Trophoblast cell (in vitro differentiated cells and primary cell): Measurements from ENCODE around the gene ZNF416.

Source experiments
- DNase-seq, 2 donors: peaks; one replicate each; pipeline ENCODE4 v3.0.0-alpha.2; 2016
- H2AFZ ChIP-seq: 2 replicates; pipeline ENCODE4 v1.6.1; 2013; ENCODE audit warnings: low read length, moderate library complexity, mild to moderate bottlenecking; ENCODE audit not compliant: insufficient read depth, poor library complexity
- H2AK5ac ChIP-seq: 2 replicates; pipeline ENCODE4 v1.6.1; 2013; ENCODE audit warnings: mild to moderate bottlenecking, low read length
- H2BK120ac ChIP-seq: 2 replicates; pipeline ENCODE4 v1.6.1; 2013; ENCODE audit warnings: low read length, mild to moderate bottlenecking, moderate library complexity; ENCODE audit not compliant: insufficient read depth, poor library complexity
- H2BK12ac ChIP-seq: 2 replicates; pipeline ENCODE4 v1.6.1; 2013; ENCODE audit warnings: mild to moderate bottlenecking, low read length, moderate library complexity
- H2BK5ac ChIP-seq: 2 replicates; pipeline ENCODE4 v1.6.1; 2013; ENCODE audit warnings: low read length, low read depth, moderate library complexity, mild to moderate bottlenecking; ENCODE audit not compliant: poor library complexity
- H3K14ac ChIP-seq: 2 replicates; pipeline ENCODE4 v1.6.1; 2013; ENCODE audit warnings: mild to moderate bottlenecking, low read length
- H3K18ac ChIP-seq: 2 replicates; pipeline ENCODE4 v1.6.1; 2013; ENCODE audit warnings: mild to moderate bottlenecking, low read length
- H3K23ac ChIP-seq: 2 replicates; pipeline ENCODE4 v1.6.1; 2013; ENCODE audit warnings: low read length
- H3K27ac ChIP-seq: 2 replicates; pipeline ENCODE4 v1.5.1; 2013; ENCODE audit warnings: low read depth, mild to moderate bottlenecking, inconsistent platforms, low read length, moderate library complexity
- H3K27me3 ChIP-seq: 2 replicates; pipeline ENCODE4 v1.6.1; 2013; ENCODE audit warnings: inconsistent platforms, mild to moderate bottlenecking, low read length, moderate library complexity; ENCODE audit not compliant: insufficient read depth
- H3K36me3 ChIP-seq, 2 experiments: 1 replicate in 1 of 2; 2 replicates in 1 of 2; pipeline ENCODE4 v1.6.1; 2013; ENCODE audit warnings: low read length in 2 of 2, mild to moderate bottlenecking in 2 of 2, moderate library complexity in 1 of 2; ENCODE audit not compliant: insufficient read depth in 2 of 2, control insufficient read depth in 1 of 2
- H3K4ac ChIP-seq: 2 replicates; pipeline ENCODE4 v1.6.1; 2013; ENCODE audit warnings: low read depth, mild to moderate bottlenecking, low read length, moderate library complexity
- H3K4me1 ChIP-seq, 2 experiments: 1 replicate in 1 of 2; 2 replicates in 1 of 2; pipeline ENCODE4 v1.6.1; 2013; ENCODE audit warnings: low read length in 2 of 2, mild to moderate bottlenecking in 2 of 2, moderate library complexity in 1 of 2; ENCODE audit not compliant: insufficient read depth in 2 of 2, control insufficient read depth in 1 of 2
- H3K4me2 ChIP-seq: 2 replicates; pipeline ENCODE4 v1.6.1; 2013; ENCODE audit warnings: inconsistent platforms, mild to moderate bottlenecking, low read length, moderate library complexity
- H3K4me3 ChIP-seq: 2 replicates; pipeline ENCODE4 v1.5.1; 2013; ENCODE audit warnings: mild to moderate bottlenecking, low read depth, low read length, inconsistent platforms
- H3K79me1 ChIP-seq: one replicate; pipeline ENCODE4 v1.6.1; 2013; ENCODE audit warnings: low read length
- H3K79me2 ChIP-seq: 2 replicates; pipeline ENCODE4 v1.6.1; 2013; ENCODE audit warnings: low read length, mild to moderate bottlenecking; ENCODE audit not compliant: control insufficient read depth, insufficient read depth, poor library complexity
- H3K9ac ChIP-seq: 2 replicates; pipeline ENCODE4 v1.6.1; 2013; ENCODE audit warnings: mild to moderate bottlenecking, low read length
- H3K9me3 ChIP-seq: 2 replicates; pipeline ENCODE4 v1.6.1; 2013; ENCODE audit warnings: low read depth, mild to moderate bottlenecking, control low read depth, inconsistent platforms, low read length; ENCODE audit not compliant: insufficient read depth
- H4K12ac ChIP-seq: 2 replicates; pipeline ENCODE4 v1.6.1; 2013; ENCODE audit warnings: low read depth, mild to moderate bottlenecking, low read length, moderate library complexity
- H4K8ac ChIP-seq: 2 replicates; pipeline ENCODE4 v1.6.1; 2013; ENCODE audit warnings: low read depth, mild to moderate bottlenecking, low read length, moderate library complexity
- H4K91ac ChIP-seq: one replicate; pipeline ENCODE4 v1.6.1; 2013; ENCODE audit warnings: low read depth, mild to moderate bottlenecking, low read length, moderate library complexity
- WGBS: extraction: QIAGEN DNeasy Blood & Tissue Kit; methylation state at CpG from one replicate; pipeline ENCODE4 v1.1.7; 2013; ENCODE audit warnings: missing lambda C conversion rate; ENCODE audit not compliant: insufficient read length, insufficient coverage; ENCODE audit errors: extremely low coverage; 5-methylcytosine and 5-hydroxymethylcytosine counted together

ZNF416 gene

DNA sequence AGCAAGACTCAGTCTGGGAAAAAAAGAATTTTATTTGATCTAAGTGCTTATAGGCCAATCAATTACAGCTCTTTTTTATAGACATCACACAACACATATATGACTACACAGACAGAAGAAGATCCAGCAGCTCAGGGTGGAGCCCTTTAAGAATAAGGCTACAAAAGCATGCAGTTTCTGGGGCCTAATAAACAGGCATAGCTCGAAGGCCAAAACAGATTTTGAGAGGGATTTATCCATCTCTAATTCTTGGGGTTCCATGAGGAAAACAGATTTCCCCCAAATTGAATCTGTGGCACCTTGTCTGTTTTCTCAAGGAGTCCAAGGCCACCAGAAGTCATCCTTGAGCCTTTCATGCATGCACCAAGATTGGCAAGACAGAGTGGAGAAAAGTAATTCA lies 15.2 kb downstream of the ZNF416 start:
- H3K23ac ChIP-seq, result no peak overlapping the region
- no peak overlapping the region for H3K4ac ChIP-seq
- H3K18ac ChIP-seq, result no peak overlapping the region
- peaks cover 5% of the 10 kb centered on the region for H3K79me1 ChIP-seq
- no peak overlapping the region for H2BK12ac ChIP-seq
- H4K8ac ChIP-seq, result no peak overlapping the region
- H2AFZ ChIP-seq, result no peak overlapping the region
- H2BK5ac ChIP-seq, result no peak overlapping the region
- H3K14ac ChIP-seq, result no peak overlapping the region
- H3K9me3 ChIP-seq, result peaks cover 18% of the 10 kb centered on the region
- no peak overlapping the region for H2AK5ac ChIP-seq
- no peaks in the 10 kb centered on the region for H3K27me3 ChIP-seq
- no CpG with 5 or more reads among the region's 1 CpG for WGBS
- no peak overlapping the region for H3K27ac ChIP-seq
- no peak overlapping the region for H4K12ac ChIP-seq
- no peak for DNase-seq
- H2BK120ac ChIP-seq, result no peak overlapping the region
- H4K91ac ChIP-seq, result no peak overlapping the region
- no peak overlapping the region for H3K4me2 ChIP-seq
- H3K4me1 ChIP-seq, result peaks cover 1 to 2% of the 10 kb centered on the region in 2 experiments
- H3K79me2 ChIP-seq, result peaks cover 5% of the 10 kb centered on the region
- no peak overlapping the region for H3K9ac ChIP-seq
- H3K36me3 ChIP-seq, result no peaks in the 10 kb centered on the region
- H3K4me3 ChIP-seq, result no peak overlapping the region

DNA sequence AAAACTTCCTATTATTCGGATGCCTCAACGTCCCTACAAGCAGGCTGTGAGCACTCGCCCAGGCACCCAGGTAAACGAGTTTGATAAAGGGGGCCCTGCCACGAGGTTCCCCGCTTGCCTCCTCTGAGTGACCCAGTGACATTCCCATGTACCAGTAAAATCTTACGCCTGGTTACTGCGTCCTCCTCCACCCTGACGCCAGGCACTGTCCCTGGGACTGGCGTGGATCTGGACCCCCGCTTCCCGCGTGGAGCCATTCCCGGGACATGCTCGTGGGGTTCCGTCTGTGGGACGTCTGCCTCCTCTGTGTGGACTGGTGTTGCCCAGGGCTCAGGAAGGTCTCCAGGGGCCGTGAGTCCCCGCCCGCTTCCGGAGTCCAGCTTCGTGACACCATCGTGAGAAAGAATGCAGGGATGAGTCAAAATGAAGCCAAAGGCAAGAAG lies 18.6 kb downstream of the ZNF416 start:
- Histone ChIP-seq H3K14ac (no peak overlapping the region), H3K23ac (no peak overlapping the region), H3K79me2 (peaks cover 5% of the 10 kb centered on the region), H4K8ac (no peak overlapping the region), H3K4me2 (peak overlapping the region; percentile 63), H3K36me3 (peaks cover 5 to 11% of the 10 kb centered on the region in 2 experiments), H4K12ac (no peak overlapping the region), H2BK5ac (no peak overlapping the region), H3K79me1 (peaks cover 5% of the 10 kb centered on the region), H3K9ac (no peak overlapping the region), H2BK120ac (no peak overlapping the region), H2BK12ac (no peak overlapping the region), H3K27ac (no peak overlapping the region), H3K4ac (no peak overlapping the region), H3K9me3 (peaks cover 10% of the 10 kb centered on the region), H2AFZ (peak overlapping the region; percentile 37), H3K4me1 (peaks cover 2 to 7% of the 10 kb centered on the region in 2 experiments), H4K91ac (no peak overlapping the region), H2AK5ac (no peak overlapping the region), H3K18ac (no peak overlapping the region), H3K27me3 (no peaks in the 10 kb centered on the region), H3K4me3 (no peak overlapping the region)
- WGBS, result no CpG with 5 or more reads among the region's 23 CpGs
- peak; percentile 88 to 92 for DNase-seq

DNA sequence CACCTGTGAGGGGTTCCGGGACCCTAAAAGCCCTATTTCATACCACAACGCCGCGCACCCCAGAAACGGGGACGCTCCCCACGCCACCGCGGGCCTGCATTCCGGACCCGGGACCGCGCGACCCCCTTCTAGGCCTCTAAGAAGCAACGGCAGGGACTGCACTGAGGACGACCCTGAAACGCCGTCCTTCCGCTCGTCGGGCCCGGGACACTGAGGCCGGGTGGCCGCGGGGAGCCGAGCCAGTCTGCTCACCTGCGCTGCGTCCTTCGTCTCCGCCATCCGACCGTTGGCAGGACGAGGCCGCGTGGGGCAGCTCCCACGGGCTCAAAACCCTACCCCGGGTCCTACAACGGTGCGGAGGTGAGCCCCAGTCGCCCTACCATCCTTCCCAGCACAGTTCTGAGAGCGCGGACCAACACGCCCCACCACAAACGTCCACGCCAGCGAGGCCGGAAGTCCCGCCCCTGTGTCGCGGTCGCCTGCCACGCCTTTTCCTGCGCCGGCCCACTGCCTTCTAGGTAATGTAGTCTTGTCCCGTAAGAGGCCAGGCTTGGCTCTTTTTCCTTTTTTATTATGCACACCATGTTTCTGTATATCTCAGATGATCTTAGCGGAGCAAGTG lies 19.2 kb downstream of the ZNF416 start, which contains the start of gene ZNF550:
Gene ZNF550 (minus strand): TSS at position 460 of the 622 bp plus-strand sequence. CDS start 181 bp downstream, at position 279.
- Histone ChIP-seq H3K79me2 (peaks cover 5% of the 10 kb centered on the region), H4K8ac (peak within 1 kb of the TSS; percentile 77), H3K23ac (no peak within 1 kb of the TSS), H3K9me3 (peaks cover 9% of the 10 kb centered on the region), H3K4me2 (peak within 1 kb of the TSS; percentile 63), H4K91ac (peak within 1 kb of the TSS; percentile 28), H3K4me1 (peaks cover 2 to 7% of the 10 kb centered on the region in 2 experiments), H3K9ac (peak within 1 kb of the TSS; percentile 65), H2AFZ (peak within 1 kb of the TSS; percentile 65), H3K4ac (peak within 1 kb of the TSS; percentile 28), H2BK120ac (peak within 1 kb of the TSS; percentile 16), H3K14ac (peak within 1 kb of the TSS; percentile 58), H2BK5ac (no peak within 1 kb of the TSS), H3K36me3 (peaks cover 7 to 13% of the 10 kb centered on the region in 2 experiments), H3K4me3 (peak within 1 kb of the TSS; percentile 94), H3K18ac (peak within 1 kb of the TSS; percentile 58), H2AK5ac (no peak within 1 kb of the TSS), H2BK12ac (no peak within 1 kb of the TSS), H3K27me3 (no peaks in the 10 kb centered on the region), H3K27ac (no peak within 1 kb of the TSS), H3K79me1 (peaks cover 5% of the 10 kb centered on the region), H4K12ac (peak within 1 kb of the TSS; percentile 54)
- no CpG with 5 or more reads among the region's 56 CpGs for WGBS
- DNase-seq, result peak; percentile 80 to 91

DNA sequence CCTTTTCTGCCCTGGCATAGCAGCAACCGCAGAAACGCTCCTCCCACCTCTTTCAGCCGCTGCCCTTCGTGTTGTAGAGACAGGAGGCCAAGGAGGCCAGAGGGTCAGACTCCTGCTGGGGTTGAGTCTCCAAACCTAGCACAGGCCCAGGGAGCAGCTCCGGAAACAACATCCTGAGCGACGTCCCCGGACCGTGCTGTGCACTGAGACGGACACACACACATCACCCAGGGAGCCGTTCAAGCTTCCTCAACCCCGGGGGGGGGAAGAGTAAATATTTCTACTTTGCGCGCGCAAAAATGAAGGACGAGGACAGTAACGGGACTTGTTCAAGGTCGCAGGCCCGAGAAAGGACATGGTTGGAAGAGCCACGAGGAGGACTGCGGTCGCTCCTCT lies 19.7 kb downstream of the ZNF416 start:
- Histone ChIP-seq H2AFZ (peak overlapping the region; percentile 65), H3K18ac (no peak overlapping the region), H4K12ac (peak overlapping the region; percentile 54), H3K4me1 (peaks cover 2 to 7% of the 10 kb centered on the region in 2 experiments), H3K9me3 (peaks cover 8% of the 10 kb centered on the region), H2BK5ac (no peak overlapping the region), H3K79me2 (peaks cover 5% of the 10 kb centered on the region), H3K4ac (peak overlapping the region; percentile 28), H2AK5ac (no peak overlapping the region), H3K79me1 (peaks cover 5% of the 10 kb centered on the region), H4K91ac (peak overlapping the region; percentile 28), H3K14ac (peak overlapping the region; percentile 58), H3K9ac (peak overlapping the region; percentile 65), H3K36me3 (peaks cover 10 to 18% of the 10 kb centered on the region in 2 experiments), H3K4me2 (peak overlapping the region; percentile 63), H3K27me3 (no peaks in the 10 kb centered on the region), H4K8ac (peak overlapping the region; percentile 77), H2BK120ac (no peak overlapping the region), H3K27ac (no peak overlapping the region), H3K4me3 (peak overlapping the region; percentile 94), H3K23ac (no peak overlapping the region), H2BK12ac (no peak overlapping the region)
- DNase-seq, result peak in 1 of 2 donors; percentile 13
- WGBS, result no CpG with 5 or more reads among the region's 22 CpGs
